ENCODE results near the gene BABAM2. TPM values are rescaled to one million over a fixed set of nuclear protein-coding genes. Genes with fewer than 3 reads are reported as not detected.
A peak's percentile ranks its signal among the peaks of the same experiment; 100 is the strongest.

The BABAM2 gene
- total RNA-seq, 3 donors from 2014 or later (not counting 1 experiment from before 2014, with no cell fraction given) = 54.6 to 66.1 (median 59.5) TPM

DNA sequence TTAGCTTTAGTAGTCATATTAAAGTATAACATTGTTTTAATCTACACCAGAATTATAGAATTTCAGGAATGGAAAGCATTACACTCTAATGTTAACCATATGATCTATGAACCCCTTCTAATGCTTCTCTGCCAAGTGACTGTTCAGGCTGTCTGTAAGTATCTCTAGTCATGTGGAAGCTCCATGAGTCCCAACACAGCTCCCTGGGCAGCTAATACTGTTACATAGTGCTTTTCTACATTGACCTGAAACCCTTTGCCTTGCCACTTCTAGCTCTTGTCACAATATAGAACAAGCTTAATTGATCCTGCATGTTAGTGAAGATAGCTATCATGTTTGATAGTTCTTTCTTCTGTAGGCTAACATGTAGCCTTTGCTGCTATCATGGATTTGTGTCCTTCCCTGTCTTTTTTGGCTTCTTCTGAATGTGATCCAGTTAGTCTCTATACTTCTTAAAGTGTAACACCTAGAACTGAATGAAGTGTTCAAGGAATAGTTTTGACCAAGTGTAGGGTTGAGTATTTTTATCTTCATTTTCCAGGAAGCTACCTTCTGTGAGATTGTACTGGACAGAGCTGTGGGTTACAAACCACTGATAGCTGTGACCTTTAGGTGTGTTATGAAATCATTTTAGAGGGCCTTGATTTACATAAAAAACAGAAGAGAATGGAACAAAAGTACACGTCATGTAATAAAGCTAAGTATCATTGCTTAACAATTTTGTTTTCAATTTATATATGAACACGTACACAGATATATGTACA lies 23.7 kb downstream of the BABAM2 start:
- intact Hi-C loops (cut with micrococcal nuclease) = no loop called here
- no peaks in the 10 kb centered on the region for H3K9me3 Mint-ChIP-seq
- peaks cover 0 to 11% of the 10 kb centered on the region in 2 donors for H3K4me1 Mint-ChIP-seq
- TF ChIP-seq, protein P1, sequence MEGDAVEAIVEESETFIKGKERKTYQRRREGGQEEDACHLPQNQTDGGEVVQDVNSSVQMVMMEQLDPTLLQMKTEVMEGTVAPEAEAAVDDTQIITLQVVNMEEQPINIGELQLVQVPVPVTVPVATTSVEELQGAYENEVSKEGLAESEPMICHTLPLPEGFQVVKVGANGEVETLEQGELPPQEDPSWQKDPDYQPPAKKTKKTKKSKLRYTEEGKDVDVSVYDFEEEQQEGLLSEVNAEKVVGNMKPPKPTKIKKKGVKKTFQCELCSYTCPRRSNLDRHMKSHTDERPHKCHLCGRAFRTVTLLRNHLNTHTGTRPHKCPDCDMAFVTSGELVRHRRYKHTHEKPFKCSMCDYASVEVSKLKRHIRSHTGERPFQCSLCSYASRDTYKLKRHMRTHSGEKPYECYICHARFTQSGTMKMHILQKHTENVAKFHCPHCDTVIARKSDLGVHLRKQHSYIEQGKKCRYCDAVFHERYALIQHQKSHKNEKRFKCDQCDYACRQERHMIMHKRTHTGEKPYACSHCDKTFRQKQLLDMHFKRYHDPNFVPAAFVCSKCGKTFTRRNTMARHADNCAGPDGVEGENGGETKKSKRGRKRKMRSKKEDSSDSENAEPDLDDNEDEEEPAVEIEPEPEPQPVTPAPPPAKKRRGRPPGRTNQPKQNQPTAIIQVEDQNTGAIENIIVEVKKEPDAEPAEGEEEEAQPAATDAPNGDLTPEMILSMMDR (IDR thresholded peaks at IDR 0.05) = no peak
- Histone ChIP-seq H3K27me3 (ENCODE audit: control insufficient read depth, insufficient read depth, low read length) (no peaks in the 10 kb centered on the region), H3K9me3 (ENCODE audit: control insufficient read depth, insufficient read depth, low read length) (no peaks in the 10 kb centered on the region), H3K4me1 (ENCODE audit: control insufficient read depth, insufficient read depth, low read length) (no peaks in the 10 kb centered on the region), H3K36me3 (ENCODE audit: control insufficient read depth, insufficient read depth, low read length) (peaks cover 2% of the 10 kb centered on the region), H3K4me3 (ENCODE audit: low read length) (no peak overlapping the region), H3K27ac (ENCODE audit: low read length) (no peak overlapping the region)
- DNase-seq (no peak), ATAC-seq (peak; percentile 38 to 86 (median 49))
- H3K27me3 Mint-ChIP-seq (ENCODE audit: low read depth in 2 of 2) = no peaks in the 10 kb centered on the region
- no peak overlapping the region for H3K4me3 Mint-ChIP-seq
- WGBS (ENCODE audit: insufficient coverage) = no CpG with 5 or more reads among the region's 2 CpGs
- no peak overlapping the region for H3K27ac Mint-ChIP-seq
- H3K36me3 Mint-ChIP-seq = no peaks in the 10 kb centered on the region

DNA sequence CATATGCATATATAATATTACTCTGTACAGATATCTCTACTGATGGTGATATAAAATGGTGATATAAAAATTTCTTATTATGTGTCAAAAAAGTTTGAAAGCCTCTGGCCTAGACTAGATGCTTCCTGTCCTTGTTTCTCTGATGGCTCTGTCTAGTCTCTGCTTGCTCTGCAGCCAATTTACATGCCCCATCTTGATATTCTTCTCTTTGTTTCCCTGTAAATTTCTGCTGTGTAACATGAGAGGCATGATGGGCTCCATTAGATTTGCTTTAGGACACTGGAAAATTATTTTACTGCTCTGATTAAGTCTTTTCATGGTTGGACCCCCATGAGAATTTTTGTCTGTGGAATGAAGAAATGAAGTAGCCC lies 24.3 kb downstream of the BABAM2 start:
- Histone ChIP-seq H3K27ac (ENCODE audit: low read length) (no peak overlapping the region), H3K27me3 (ENCODE audit: control insufficient read depth, insufficient read depth, low read length) (no peaks in the 10 kb centered on the region), H3K36me3 (ENCODE audit: control insufficient read depth, insufficient read depth, low read length) (peaks cover 2% of the 10 kb centered on the region), H3K4me3 (ENCODE audit: low read length) (no peak overlapping the region), H3K9me3 (ENCODE audit: control insufficient read depth, insufficient read depth, low read length) (no peaks in the 10 kb centered on the region), H3K4me1 (ENCODE audit: control insufficient read depth, insufficient read depth, low read length) (no peaks in the 10 kb centered on the region)
- Mint-ChIP-seq H3K27me3 (ENCODE audit: low read depth in 2 of 2) (no peaks in the 10 kb centered on the region), H3K4me1 (peaks cover 0 to 6% of the 10 kb centered on the region in 2 donors), H3K36me3 (no peaks in the 10 kb centered on the region), H3K27ac (no peak overlapping the region), H3K9me3 (no peaks in the 10 kb centered on the region), H3K4me3 (no peak overlapping the region)
- TF ChIP-seq, protein P1 (IDR thresholded peaks at IDR 0.05) = no peak
- ATAC-seq (peak in 2 of 3 donors; percentile 24 to 34), DNase-seq (no peak)
- intact Hi-C loops (cut with micrococcal nuclease) = no loop called here

DNA sequence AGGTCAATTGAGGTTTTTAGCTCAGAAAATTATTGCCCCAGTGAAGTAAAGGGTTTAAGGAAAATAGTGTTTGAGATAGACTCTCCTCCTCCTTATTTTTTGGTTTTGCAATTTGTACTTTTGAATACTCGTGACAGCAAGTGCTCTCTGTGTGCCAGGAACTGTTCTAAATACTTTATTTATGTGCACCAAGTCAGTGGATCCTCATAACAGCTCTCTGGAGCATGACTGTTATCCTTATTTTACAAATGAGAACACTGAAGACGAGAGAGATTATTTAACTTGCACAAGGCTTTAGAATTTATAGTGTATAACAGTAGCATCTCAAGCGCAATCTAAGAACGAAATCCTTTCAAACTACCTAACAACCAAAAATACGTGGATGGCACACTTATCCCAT lies 24.7 kb downstream of the BABAM2 start:
- Histone ChIP-seq H3K27me3 (ENCODE audit: control insufficient read depth, insufficient read depth, low read length) (no peaks in the 10 kb centered on the region), H3K36me3 (ENCODE audit: control insufficient read depth, insufficient read depth, low read length) (peaks cover 2% of the 10 kb centered on the region), H3K27ac (ENCODE audit: low read length) (no peak overlapping the region), H3K4me1 (ENCODE audit: control insufficient read depth, insufficient read depth, low read length) (no peaks in the 10 kb centered on the region), H3K4me3 (ENCODE audit: low read length) (no peak overlapping the region), H3K9me3 (ENCODE audit: control insufficient read depth, insufficient read depth, low read length) (no peaks in the 10 kb centered on the region)
- Mint-ChIP-seq H3K36me3 (no peaks in the 10 kb centered on the region), H3K27me3 (ENCODE audit: low read depth in 2 of 2) (no peaks in the 10 kb centered on the region), H3K27ac (no peak overlapping the region), H3K4me3 (no peak overlapping the region), H3K4me1 (peaks cover 3 to 9% of the 10 kb centered on the region in 2 donors), H3K9me3 (no peaks in the 10 kb centered on the region)
- intact Hi-C loops (cut with micrococcal nuclease) = no loop called here
- DNase-seq (no peak), ATAC-seq (no peak)
- WGBS (ENCODE audit: insufficient coverage) = 86% methylated on average over 1 of the region's 5 CpGs
- TF ChIP-seq, protein P1 (IDR thresholded peaks at IDR 0.05) = no peak

DNA sequence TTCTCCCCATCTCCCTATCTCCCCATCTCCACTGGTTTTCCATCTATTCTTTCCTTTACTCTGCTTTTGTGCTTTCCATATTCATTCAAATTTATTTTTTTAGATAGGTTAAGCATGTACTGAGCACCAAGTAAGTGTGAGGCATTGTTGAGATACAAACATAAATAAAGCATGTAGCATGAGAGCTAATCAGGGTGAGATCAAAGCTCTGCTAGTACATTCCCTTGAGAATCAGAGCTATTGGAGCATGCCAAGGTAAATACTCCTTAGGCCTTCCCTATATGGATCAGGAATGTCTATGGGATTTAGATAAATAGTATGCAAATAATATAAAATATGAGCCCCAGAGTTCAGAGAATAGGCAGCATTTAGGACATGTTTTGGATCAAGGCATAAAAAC lies 25.3 kb downstream of the BABAM2 start:
- H3K9me3 ChIP-seq (ENCODE audit: control insufficient read depth, insufficient read depth, low read length) = no peaks in the 10 kb centered on the region
- no peaks in the 10 kb centered on the region for H3K27me3 ChIP-seq (ENCODE audit: control insufficient read depth, insufficient read depth, low read length)
- H3K4me1 ChIP-seq (ENCODE audit: control insufficient read depth, insufficient read depth, low read length) = no peaks in the 10 kb centered on the region
- H3K4me3 ChIP-seq (ENCODE audit: low read length) = no peak overlapping the region
- Mint-ChIP-seq H3K27ac (no peak overlapping the region), H3K9me3 (no peaks in the 10 kb centered on the region), H3K27me3 (ENCODE audit: low read depth in 2 of 2) (no peaks in the 10 kb centered on the region), H3K36me3 (no peaks in the 10 kb centered on the region), H3K4me3 (no peak overlapping the region), H3K4me1 (peaks cover 9 to 15% of the 10 kb centered on the region in 2 donors)
- ATAC-seq (no peak), DNase-seq (no peak)
- H3K27ac ChIP-seq (ENCODE audit: low read length) = no peak overlapping the region
- H3K36me3 ChIP-seq (ENCODE audit: control insufficient read depth, insufficient read depth, low read length) = peaks cover 2% of the 10 kb centered on the region
- TF ChIP-seq, protein P1 (IDR thresholded peaks at IDR 0.05) = no peak
- intact Hi-C loops (cut with micrococcal nuclease) = no loop called here
